ENCODE data around the gene PTGS1. TPM values are rescaled to one million over a fixed set of nuclear protein-coding genes. Genes with fewer than 3 reads are reported as not detected.

The PTGS1 gene
- total and polyA plus RNA-seq, 4 donors, result 0.84 to 5.3 (median 1.1) TPM

GRCh38 chr9:122342323-122343050 lies 28.3 kb upstream of the PTGS1 start:
- Histone ChIP-seq H3K4me3 (ENCODE audit: low read depth in 1 of 3, low read length in 3 of 3) (no peak overlapping the region), H3K9me3 (ENCODE audit: control insufficient read depth in 4 of 4, low read length in 3 of 4) (no peaks in the 10 kb centered on the region), H3K27ac (ENCODE audit: low read depth in 1 of 2, low read length in 2 of 2) (no peak overlapping the region), H3K9ac (ENCODE audit: low read depth in 1 of 2, low read length in 2 of 2) (no peak overlapping the region), H3K36me3 (ENCODE audit: control insufficient read depth in 4 of 4, insufficient read depth in 3 of 4, low read depth in 1 of 4, low read length in 3 of 4) (no peaks in the 10 kb centered on the region), H3K4me1 (ENCODE audit: control insufficient read depth in 4 of 4, insufficient read depth in 4 of 4, low read length in 3 of 4) (peaks cover 2 to 11% (median 7%) of the 10 kb centered on the region in 4 donors), H3K27me3 (ENCODE audit: control insufficient read depth in 4 of 4, insufficient read depth in 4 of 4, low read length in 3 of 4) (no peaks in the 10 kb centered on the region)
- TF ChIP-seq NR2F2 (IDR thresholded peaks at IDR 0.05) (no peak), FOXA1 (IDR thresholded peaks at IDR 0.05) (no peak), JUND (IDR thresholded peaks at IDR 0.05) (no peak), HNF4G (IDR thresholded peaks at IDR 0.05) (no peak), REST (IDR thresholded peaks at IDR 0.05) (no peak), FOXA2 (IDR thresholded peaks at IDR 0.05) (no peak), RAD21 (IDR thresholded peaks at IDR 0.05) (no peak), GABPA (IDR thresholded peaks at IDR 0.05 in 1 of 2, conservative IDR thresholded peaks at IDR 0.05 in 1 of 2) (no peak), EGR1 (IDR thresholded peaks at IDR 0.05; ENCODE audit: low read depth in 2 of 2) (no peak), RXRA (IDR thresholded peaks at IDR 0.05) (no peak)
- TF ChIP-seq, protein P1, sequence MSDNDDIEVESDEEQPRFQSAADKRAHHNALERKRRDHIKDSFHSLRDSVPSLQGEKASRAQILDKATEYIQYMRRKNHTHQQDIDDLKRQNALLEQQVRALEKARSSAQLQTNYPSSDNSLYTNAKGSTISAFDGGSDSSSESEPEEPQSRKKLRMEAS (IDR thresholded peaks at IDR 0.05), result no peak
- TF ChIP-seq, protein P2, sequence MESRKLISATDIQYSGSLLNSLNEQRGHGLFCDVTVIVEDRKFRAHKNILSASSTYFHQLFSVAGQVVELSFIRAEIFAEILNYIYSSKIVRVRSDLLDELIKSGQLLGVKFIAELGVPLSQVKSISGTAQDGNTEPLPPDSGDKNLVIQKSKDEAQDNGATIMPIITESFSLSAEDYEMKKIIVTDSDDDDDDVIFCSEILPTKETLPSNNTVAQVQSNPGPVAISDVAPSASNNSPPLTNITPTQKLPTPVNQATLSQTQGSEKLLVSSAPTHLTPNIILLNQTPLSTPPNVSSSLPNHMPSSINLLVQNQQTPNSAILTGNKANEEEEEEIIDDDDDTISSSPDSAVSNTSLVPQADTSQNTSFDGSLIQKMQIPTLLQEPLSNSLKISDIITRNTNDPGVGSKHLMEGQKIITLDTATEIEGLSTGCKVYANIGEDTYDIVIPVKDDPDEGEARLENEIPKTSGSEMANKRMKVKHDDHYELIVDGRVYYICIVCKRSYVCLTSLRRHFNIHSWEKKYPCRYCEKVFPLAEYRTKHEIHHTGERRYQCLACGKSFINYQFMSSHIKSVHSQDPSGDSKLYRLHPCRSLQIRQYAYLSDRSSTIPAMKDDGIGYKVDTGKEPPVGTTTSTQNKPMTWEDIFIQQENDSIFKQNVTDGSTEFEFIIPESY (IDR thresholded peaks at IDR 0.05), result no peak
- WGBS, result 91% methylated on average over 15 of the region's 15 CpGs
- no peak for DNase-seq (ENCODE audit: low spot score)

DNA sequence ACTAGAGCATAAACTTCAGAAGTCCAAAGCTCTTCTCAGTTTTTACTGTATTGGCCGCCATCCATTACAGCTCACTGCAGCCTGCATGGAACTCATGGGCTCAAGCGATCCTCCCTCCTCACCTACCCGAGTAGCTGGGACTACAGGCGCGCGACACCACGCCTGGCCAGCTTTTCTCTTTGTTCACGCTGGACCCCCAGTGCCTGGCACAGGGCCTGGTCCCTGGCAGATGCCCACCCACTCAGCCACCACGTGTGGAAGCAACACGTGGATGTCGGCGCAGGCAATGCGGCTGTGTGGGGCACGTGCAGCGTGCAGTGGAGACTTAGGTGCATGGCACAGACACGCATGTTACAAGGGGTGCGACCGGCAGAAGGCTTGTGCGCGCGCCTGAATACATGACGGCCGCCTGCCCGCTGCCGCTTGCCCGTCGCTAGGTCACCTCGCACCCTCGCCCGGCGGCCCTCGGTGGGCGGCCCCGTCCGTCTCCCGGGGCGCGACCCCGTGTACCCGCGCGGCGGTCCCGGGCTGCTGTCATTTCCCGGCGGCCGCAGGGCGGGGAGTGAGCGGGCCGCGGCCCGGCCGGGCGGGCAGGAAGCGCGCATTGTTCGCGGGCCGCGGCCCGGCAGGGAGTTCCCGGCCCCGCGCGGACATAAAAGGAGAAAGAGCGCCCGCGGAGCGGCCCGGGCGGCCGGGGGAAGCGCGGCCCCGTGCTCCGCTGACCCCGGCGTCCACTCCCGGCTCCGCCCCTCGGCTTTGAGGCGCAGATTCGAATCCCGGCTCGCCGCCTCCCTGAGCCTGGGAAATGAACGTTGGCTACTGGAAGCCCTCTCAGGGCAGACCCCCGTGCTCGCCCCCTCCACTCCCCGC lies 24.1 kb upstream of the PTGS1 start:
- no peaks in the 10 kb centered on the region for H3K27me3 ChIP-seq (ENCODE audit: control insufficient read depth in 4 of 4, insufficient read depth in 4 of 4, low read length in 3 of 4)
- H3K9me3 ChIP-seq (ENCODE audit: control insufficient read depth in 4 of 4, low read length in 3 of 4), result no peaks in the 10 kb centered on the region
- no peak overlapping the region for H3K27ac ChIP-seq (ENCODE audit: low read depth in 1 of 2, low read length in 2 of 2)
- H3K36me3 ChIP-seq (ENCODE audit: control insufficient read depth in 4 of 4, insufficient read depth in 3 of 4, low read depth in 1 of 4, low read length in 3 of 4), result no peaks in the 10 kb centered on the region
- peaks cover 3 to 12% (median 9%) of the 10 kb centered on the region in 4 donors for H3K4me1 ChIP-seq (ENCODE audit: control insufficient read depth in 4 of 4, insufficient read depth in 4 of 4, low read length in 3 of 4)
- H3K4me3 ChIP-seq (ENCODE audit: low read depth in 1 of 3, low read length in 3 of 3), result peak overlapping the region; percentile 50 to 61 (median 55)
- H3K9ac ChIP-seq (ENCODE audit: low read depth in 1 of 2, low read length in 2 of 2), result peak overlapping the region; percentile 31 to 60
- DNase-seq (ENCODE audit: low spot score), result peak; percentile 54
- TF ChIP-seq, protein P1 (IDR thresholded peaks at IDR 0.05), result peak; percentile 33
- no peak for TF ChIP-seq SP1 (IDR thresholded peaks at IDR 0.05)
- 4% methylated on average over 90 of the region's 90 CpGs for WGBS
